ENCODE results near the gene C7orf33. TPM values are rescaled to one million over a fixed set of nuclear protein-coding genes. Genes with fewer than 3 reads are reported as not detected.

The C7orf33 gene
- total and polyA plus RNA-seq, 9 of the 15 experiments (the other 6 are each of a cell fraction or from before 2014, with no cell fraction given) = 0.04 TPM; not detected in 8

DNA sequence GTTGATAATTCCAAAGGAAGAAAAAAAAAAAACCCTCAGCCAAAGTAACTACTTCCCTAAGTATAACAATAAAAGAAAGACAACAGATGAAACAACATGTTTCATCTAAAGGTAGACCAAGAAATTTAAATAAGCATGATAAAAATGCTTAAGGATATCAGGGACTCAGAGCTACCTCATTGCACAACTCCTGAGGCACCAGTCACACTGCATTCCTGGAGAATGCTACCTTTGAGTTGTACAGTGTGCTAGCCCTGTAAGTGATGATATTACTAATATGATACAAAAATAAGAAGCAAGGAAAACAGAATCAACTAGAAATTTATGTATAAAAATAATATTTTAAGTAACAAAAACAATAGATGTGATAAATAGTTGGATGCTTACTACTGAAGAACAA lies 29.5 kb upstream of the C7orf33 start:
- no peak for DNase-seq (ENCODE audit: extremely low read depth in 1 of 4, low spot score in 3 of 4)
- Histone ChIP-seq H3K79me2 (ENCODE audit: control insufficient read depth, insufficient read depth, low read length) (no peaks in the 10 kb centered on the region), H2AFZ (ENCODE audit: low read depth, low read length) (no peak overlapping the region), H3K4me1 (replicated peaks in 1 of 2; ENCODE audit: control insufficient read depth in 2 of 2, insufficient read depth in 2 of 2, low read length in 2 of 2) (no peaks in the 10 kb centered on the region; a peak in 1 of 5 replicates), H3K9me1 (ENCODE audit: control insufficient read depth, insufficient read depth, low read length) (no peaks in the 10 kb centered on the region), H3K4me2 (ENCODE audit: insufficient read depth, low read length) (no peak overlapping the region), H3K27ac (ENCODE audit: extremely low read depth, low read depth, low read length) (no peak overlapping the region), H3K36me3 (ENCODE audit: control insufficient read depth, insufficient read depth, low read length) (no peaks in the 10 kb centered on the region), H4K20me1 (replicated peaks; ENCODE audit: control insufficient read depth, insufficient read depth, low read length) (no peaks in the 10 kb centered on the region), H3K9ac (ENCODE audit: insufficient read depth in 1 of 2, low read depth in 2 of 2, low read length in 2 of 2) (no peak overlapping the region), H3K9me3 (replicated peaks; ENCODE audit: control insufficient read depth, insufficient read depth, low read depth, low read length) (no peaks in the 10 kb centered on the region), H3K4me3 (no peak overlapping the region), H3K27me3 (ENCODE audit: control insufficient read depth in 2 of 2, insufficient read depth in 2 of 2, low read length in 2 of 2) (peaks cover 0 to 10% of the 10 kb centered on the region in 2 experiments; a peak in 2 of 5 replicates)
- TF ChIP-seq CEBPB (tag; IDR thresholded peaks at IDR 0.05) (peak; percentile 49; the same call in 1 of the 2 replicates), FOXM1 (IDR thresholded peaks at IDR 0.05; ENCODE audit: low read depth) (no peak), FOXM1 (CRISPR knock-in tag; IDR thresholded peaks at IDR 0.05; ENCODE audit: low read depth) (no peak)
- TF ChIP-seq, protein P1, sequence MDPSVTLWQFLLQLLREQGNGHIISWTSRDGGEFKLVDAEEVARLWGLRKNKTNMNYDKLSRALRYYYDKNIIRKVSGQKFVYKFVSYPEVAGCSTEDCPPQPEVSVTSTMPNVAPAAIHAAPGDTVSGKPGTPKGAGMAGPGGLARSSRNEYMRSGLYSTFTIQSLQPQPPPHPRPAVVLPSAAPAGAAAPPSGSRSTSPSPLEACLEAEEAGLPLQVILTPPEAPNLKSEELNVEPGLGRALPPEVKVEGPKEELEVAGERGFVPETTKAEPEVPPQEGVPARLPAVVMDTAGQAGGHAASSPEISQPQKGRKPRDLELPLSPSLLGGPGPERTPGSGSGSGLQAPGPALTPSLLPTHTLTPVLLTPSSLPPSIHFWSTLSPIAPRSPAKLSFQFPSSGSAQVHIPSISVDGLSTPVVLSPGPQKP (CRISPR knock-in tag; IDR thresholded peaks at IDR 0.05) = no peak
- CTCF ChIA-PET (ENCODE audit: low intra/inter-chr PET ratio) = no interaction called here
- BruUV-seq (replicated peaks) = no TSS peak
- in situ Hi-C loops (cut with MboI) (no loop called here), intact Hi-C loops (cut with micrococcal nuclease) (no loop called here)
- FAIRE-seq = no peak
- POLR2A ChIA-PET = interaction anchor here (0.6 kb wide), 1 partner anchor 390 kb away, joined by 3 read pairs; no protein-coding TSS in a partner anchor
- no peak for ATAC-seq
